IMR-90 (cell line): ENCODE results near the gene SERPING1. TPM values are rescaled to one million over a fixed set of nuclear protein-coding genes. Genes with fewer than 3 reads are reported as not detected.

ENCODE experiments used
- ATAC-seq: fragments of 200-7000 bp; cut with Tn5 transposase; 2 replicates; pipeline ENCODE4 v1.9.1; 2020; ENCODE audit warnings: low read depth, mild to moderate bottlenecking, moderate library complexity
- BruUV-seq: library from RNA; stranded (reverse); fragments of 400-500 nt; replicated peaks from 2 replicates; lab custom pipeline; 2021; lab: Mats Ljungman, UMichigan
- CTCF ChIA-PET: fragments of 300-600 bp; formaldehyde crosslinking; extraction: SDS; loops from one replicate; lab custom pipeline; 2021; ENCODE audit warnings: antibody characterized with exemption; lab: Yijun Ruan, JAX
- POLR2A ChIA-PET: fragments of 300-600 bp; sonication (Branson Sonifier 250); formaldehyde crosslinking; loops from one replicate; lab custom pipeline; 2022; ENCODE audit warnings: antibody characterized with exemption; ENCODE audit not compliant: unreplicated experiment; lab: Charles Lee
- DNase-seq: peaks from one replicate; pipeline ENCODE4 v3.0.0; 2013
- H2AFZ ChIP-seq: replicated peaks from 2 replicates; pipeline ENCODE3; 2013; ENCODE audit warnings: low read length, mild to moderate bottlenecking; ENCODE audit not compliant: poor library complexity
- H2AK5ac ChIP-seq: 2 replicates; pipeline ENCODE4 v1.6.1; 2013; ENCODE audit warnings: low read depth, low read length, inconsistent platforms
- H2AK9ac ChIP-seq: replicated peaks from 2 replicates; pipeline ENCODE3; 2013; ENCODE audit warnings: mild to moderate bottlenecking, low read depth, low read length, moderate library complexity; ENCODE audit not compliant: poor library complexity
- H2BK120ac ChIP-seq: 2 replicates; pipeline ENCODE4 v1.6.1; 2013; ENCODE audit warnings: low read depth, low read length, inconsistent platforms
- H2BK15ac ChIP-seq: 3 replicates; pipeline ENCODE4 v1.6.1; 2013; ENCODE audit warnings: low read depth, low read length, inconsistent platforms
- H2BK20ac ChIP-seq: 2 replicates; pipeline ENCODE4 v1.6.1; 2013; ENCODE audit warnings: low read depth, mild to moderate bottlenecking, inconsistent platforms, low read length, moderate library complexity
- H2BK5ac ChIP-seq: 2 replicates; pipeline ENCODE4 v1.6.1; 2013; ENCODE audit warnings: mild to moderate bottlenecking, low read depth, low read length, inconsistent platforms; ENCODE audit not compliant: poor library complexity, severe bottlenecking
- H3K14ac ChIP-seq: replicated peaks from 2 replicates; pipeline ENCODE4 v1.6.1; 2013; ENCODE audit warnings: low read depth, low read length, inconsistent platforms
- H3K18ac ChIP-seq: 2 replicates; pipeline ENCODE4 v1.6.1; 2013; ENCODE audit warnings: low read depth, low read length, control low read depth
- H3K23ac ChIP-seq: 2 replicates; pipeline ENCODE4 v1.6.1; 2013; ENCODE audit warnings: low read depth, low read length, inconsistent platforms
- H3K27ac ChIP-seq: 2 replicates; pipeline ENCODE4 v1.5.1; 2013; ENCODE audit warnings: mild to moderate bottlenecking, control low read depth, low read length; ENCODE audit not compliant: insufficient read depth
- H3K27me3 ChIP-seq: 2 replicates; pipeline ENCODE4 v1.6.1; 2013; ENCODE audit warnings: low read length; ENCODE audit not compliant: control insufficient read depth, insufficient read depth
- H3K36me3 ChIP-seq: 2 replicates; pipeline ENCODE4 v1.6.1; 2013; ENCODE audit warnings: low read length, mixed read lengths; ENCODE audit not compliant: control insufficient read depth, insufficient read depth
- H3K4ac ChIP-seq: 2 replicates; pipeline ENCODE4 v1.6.1; 2013; ENCODE audit warnings: low read depth, low read length, inconsistent platforms
- H3K4me1 ChIP-seq: 2 replicates; pipeline ENCODE4 v1.6.1; 2013; ENCODE audit warnings: low read length, mixed read lengths; ENCODE audit not compliant: control insufficient read depth, insufficient read depth
- H3K4me2 ChIP-seq: 2 replicates; pipeline ENCODE4 v1.6.1; 2013; ENCODE audit warnings: low read depth, mild to moderate bottlenecking, control low read depth, low read length, moderate library complexity
- H3K4me3 ChIP-seq: 2 replicates; pipeline ENCODE4 v1.5.1; 2013; ENCODE audit warnings: low read depth, mild to moderate bottlenecking, control low read depth, low read length, moderate library complexity; ENCODE audit not compliant: insufficient read depth
- H3K56ac ChIP-seq: 2 replicates; pipeline ENCODE4 v1.6.1; 2013; ENCODE audit warnings: low read length, inconsistent platforms; ENCODE audit not compliant: insufficient read depth; ENCODE audit errors: extremely low read depth
- H3K79me1 ChIP-seq, 2 experiments: 2 replicates each; pipeline ENCODE4 v1.6.1; 2013; ENCODE audit warnings: low read length in 2 of 2, inconsistent platforms in 1 of 2, low read depth in 1 of 2
- H3K9ac ChIP-seq: 2 replicates; pipeline ENCODE4 v1.6.1; 2013; ENCODE audit warnings: low read depth, low read length, control low read depth
- H3K9me1 ChIP-seq: 2 replicates; pipeline ENCODE4 v1.6.1; 2013; ENCODE audit warnings: low read length, inconsistent platforms; ENCODE audit not compliant: insufficient read depth
- H3K9me3 ChIP-seq: 2 replicates; pipeline ENCODE4 v1.6.1; 2013; ENCODE audit warnings: low read length; ENCODE audit not compliant: control insufficient read depth, insufficient read depth
- H4K20me1 ChIP-seq: 2 replicates; pipeline ENCODE4 v1.6.1; 2013; ENCODE audit warnings: low read length, inconsistent platforms; ENCODE audit not compliant: insufficient read depth
- H4K5ac ChIP-seq: 2 replicates; pipeline ENCODE4 v1.6.1; 2013; ENCODE audit warnings: mild to moderate bottlenecking, low read depth, low read length, control low read depth
- H4K8ac ChIP-seq, 2 experiments: 2 replicates each; pipeline ENCODE4 v1.6.1; 2013; ENCODE audit warnings: low read depth in 2 of 2, low read length in 2 of 2, control low read depth in 1 of 2, inconsistent platforms in 1 of 2
- H4K91ac ChIP-seq: 2 replicates; pipeline ENCODE4 v1.6.1; 2013; ENCODE audit warnings: low read depth, low read length, inconsistent platforms; ENCODE audit not compliant: insufficient read depth
- RCOR1 ChIP-seq: IDR thresholded peaks from 2 replicates; pipeline ENCODE4 v1.6.1; 2012; ENCODE audit warnings: mild to moderate bottlenecking, low read length, improper control_type of control experiment; ENCODE audit not compliant: insufficient replicate concordance
- WGBS, 2 experiments: methylation state at CpG; one replicate each; pipeline versions ENCODE4 v1.1.5 to v1.1.7; 2013; ENCODE audit warnings: missing lambda C conversion rate in 2 of 2; ENCODE audit not compliant: insufficient read length in 1 of 2; ENCODE audit errors: extremely low coverage in 2 of 2; 5-methylcytosine and 5-hydroxymethylcytosine counted together
- dilution Hi-C: fragments of 300-500 bp; cut with HindIII; formaldehyde crosslinking; loops from one replicate; pipeline ENCODE4 v1.14.3; 2018; ENCODE audit warnings: low sequenced_read_pairs; ENCODE audit not compliant: unreplicated experiment
- in situ Hi-C: fragments of 300-500 bp; cut with MboI; formaldehyde crosslinking; loops from 3 replicates; pipeline ENCODE4 v1.14.3; 2019; ENCODE audit warnings: low sequenced_read_pairs, inconsistent platforms, mixed read lengths
- intact Hi-C: fragments of 100-400 bp; cut with micrococcal nuclease; formaldehyde crosslinking; loops from 2 replicates; pipeline ENCODE4 v1.10.0; 2022
- polyA plus RNA-seq, 3 experiments: library from polyadenylated mRNA; depleted of rRNA; stranded (reverse); fragments of >200 nt; gene quantifications; 2 replicates each; pipeline ENCODE4 v1.2.3, GENCODE V29; 2012; ENCODE audit warnings: low replicate concordance in 1 of 3
- total RNA-seq: library from RNA; depleted of rRNA; stranded (reverse); fragments of >200 nt; gene quantifications from 2 replicates; pipeline ENCODE4 v1.2.3, GENCODE V29; 2012

Gene SERPING1
- total and polyA plus RNA-seq, 2 of the 4 experiments (the other 2 are of a cell fraction), result 2.0 to 30.7 TPM

DNA sequence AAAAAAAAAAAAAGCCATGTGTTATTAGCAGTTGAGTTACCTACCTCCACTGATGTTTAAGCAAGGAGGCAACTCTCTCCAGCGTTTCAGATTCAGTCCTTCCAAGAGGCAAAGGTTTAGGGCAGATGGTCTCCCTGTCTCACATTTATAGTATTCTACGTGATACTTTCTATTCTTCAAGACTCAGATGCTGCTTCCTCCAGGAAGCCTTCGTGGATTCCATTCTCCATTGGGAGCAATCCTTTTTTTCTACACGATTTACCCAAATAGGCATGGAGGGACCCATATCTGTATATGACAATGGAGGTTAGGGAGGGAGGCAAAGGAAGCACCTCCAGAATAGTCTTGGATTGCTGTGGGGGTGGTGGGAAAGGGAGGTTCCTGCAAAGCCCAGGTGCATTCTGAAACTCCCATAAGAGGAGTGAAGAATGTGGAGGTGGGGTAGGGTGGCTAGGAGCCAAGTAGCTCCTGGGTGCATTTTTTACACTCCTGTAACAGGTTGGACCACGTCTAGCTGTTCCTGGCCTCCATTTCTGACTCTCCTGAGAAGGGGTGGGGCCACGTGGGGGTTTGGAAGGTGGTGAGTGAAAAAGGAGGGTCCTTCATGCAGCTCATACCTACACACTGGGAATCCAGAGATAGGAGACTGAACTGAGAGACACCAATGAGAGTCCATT is 36.0 kb downstream of the SERPING1 start:
- POLR2A ChIA-PET, result no interaction called here
- DNase-seq, result no peak
- Histone ChIP-seq H2AK5ac (no peak overlapping the region), H2BK5ac (no peak overlapping the region), H3K14ac (no peak overlapping the region), H3K9ac (no peak overlapping the region), H2AFZ (no peak overlapping the region), H3K27me3 (peaks cover 30% of the 10 kb centered on the region), H3K4me3 (no peak overlapping the region), H4K5ac (no peak overlapping the region), H3K36me3 (no peaks in the 10 kb centered on the region), H3K4ac (no peak overlapping the region), H4K20me1 (no peaks in the 10 kb centered on the region), H3K4me1 (peaks cover 3% of the 10 kb centered on the region), H3K56ac (no peak overlapping the region), H3K9me1 (peaks cover 6% of the 10 kb centered on the region), H3K4me2 (no peak overlapping the region), H4K91ac (no peak overlapping the region), H3K27ac (no peak overlapping the region), H3K18ac (no peak overlapping the region), H4K8ac (no peak overlapping the region), H2BK15ac (no peak overlapping the region), H2BK20ac (no peak overlapping the region), H3K79me1 (peaks cover 2 to 8% of the 10 kb centered on the region in 2 experiments; a peak in 2 of 4 replicates), H3K9me3 (no peaks in the 10 kb centered on the region), H3K23ac (no peak overlapping the region), H2AK9ac (no peak overlapping the region), H2BK120ac (no peak overlapping the region)
- in situ Hi-C loops (no loop called here), dilution Hi-C loops (no loop called here), intact Hi-C loops (no loop called here)
- CTCF ChIA-PET, result interaction anchor here (0.5 kb wide), 1 partner anchor 943 kb away, joined by 3 read pairs; no protein-coding TSS in a partner anchor
- no peak for TF ChIP-seq RCOR1
- no peak for ATAC-seq
- 55% methylated on average over 2 of the region's 6 CpGs; no CpG with 5 or more reads in 1 of the 2 experiments for WGBS, 2 experiments
- BruUV-seq, result no TSS peak
